ENCODE data around the gene CDC73.
A peak's percentile ranks its signal among the peaks of the same experiment; 100 is the strongest.

The CDC73 gene

DNA sequence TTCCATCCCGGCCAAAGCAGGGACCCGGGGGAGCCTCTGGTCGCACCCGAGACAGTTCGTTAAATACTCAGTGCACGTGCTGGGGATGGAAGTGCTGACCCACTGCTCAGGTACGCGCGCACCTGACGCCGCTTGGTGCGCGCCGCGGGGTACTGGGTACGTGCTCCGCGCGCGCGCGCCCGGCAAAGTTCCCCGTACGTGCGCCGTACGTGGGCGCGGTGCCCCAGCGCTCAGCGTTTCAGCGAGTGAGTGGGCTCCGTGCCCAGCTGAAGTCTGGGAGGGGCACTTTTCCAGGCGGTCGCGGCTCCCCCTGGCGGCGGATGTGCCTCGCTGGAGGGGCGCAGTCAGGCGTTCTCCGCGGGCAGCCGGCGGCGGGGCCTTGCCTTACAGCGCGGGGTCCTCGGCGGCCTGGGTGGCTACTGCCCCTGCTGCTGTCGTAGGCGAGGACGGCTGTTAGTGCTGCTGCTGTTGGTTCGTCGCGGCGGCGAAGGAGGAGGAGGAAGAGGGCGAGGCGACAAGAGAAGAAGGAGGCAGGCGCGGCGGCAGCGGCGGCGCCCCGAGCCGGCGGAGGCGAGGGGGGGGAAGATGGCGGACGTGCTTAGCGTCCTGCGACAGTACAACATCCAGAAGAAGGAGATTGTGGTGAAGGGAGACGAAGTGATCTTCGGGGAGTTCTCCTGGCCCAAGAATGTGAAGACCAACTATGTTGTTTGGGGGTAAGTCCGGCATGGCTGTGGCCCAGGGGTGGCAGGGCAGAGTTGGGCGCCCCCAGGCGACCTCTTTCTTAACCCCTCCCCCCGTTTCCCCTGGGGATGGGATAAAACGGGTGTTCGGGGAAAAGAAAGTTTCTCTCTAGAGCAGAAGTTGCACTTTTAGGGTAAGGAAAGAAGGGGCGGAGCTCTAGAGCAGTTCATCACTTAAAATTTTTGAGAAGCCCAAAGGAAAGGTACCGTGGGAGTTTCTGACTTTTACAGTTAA lies at the start of gene CDC73:
CDC73 (plus strand) TSS at position 416 of the 978 bp plus-strand sequence; CDS start at position 586, 170 bp downstream.
- peak; percentile 100 for DNase-seq

DNA sequence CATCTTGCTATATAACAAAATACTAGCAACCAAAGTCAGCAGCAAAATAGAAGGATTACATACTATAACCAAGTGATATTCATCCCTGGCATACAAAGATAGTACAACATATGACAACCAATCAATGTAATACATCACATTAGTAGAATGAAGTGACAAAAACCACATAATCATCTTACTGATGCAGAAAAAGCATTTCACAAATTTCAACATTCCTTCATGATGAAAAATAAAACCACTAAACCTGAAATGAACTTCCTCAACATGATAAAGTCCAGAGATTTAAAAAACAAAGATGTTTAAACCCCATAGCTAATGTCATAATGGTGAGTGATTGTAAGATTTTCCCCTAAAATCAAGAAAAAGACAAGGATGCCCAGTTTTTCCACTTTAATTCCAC lies 43.8 kb upstream of the CDC73 start:
- DNase-seq: no peak

DNA sequence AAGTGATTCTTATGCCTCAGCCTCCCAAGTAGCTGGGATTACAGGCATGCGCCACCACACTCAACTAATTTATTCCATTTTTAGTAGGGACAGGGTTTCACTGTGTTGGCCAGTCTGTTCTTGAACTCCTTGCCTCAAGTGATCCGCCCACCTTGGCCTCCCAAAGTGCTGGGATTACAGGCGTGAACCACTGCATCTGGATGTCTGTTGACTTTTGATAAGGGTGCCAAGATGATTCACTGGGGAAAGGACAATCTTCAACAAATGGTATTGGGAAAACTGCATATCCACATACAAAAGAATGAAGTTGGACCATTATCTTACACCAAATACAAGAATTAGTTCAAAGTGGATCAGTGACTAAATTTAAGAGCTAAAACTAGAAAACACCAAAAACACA lies 42.6 kb upstream of the CDC73 start:
- DNase-seq: no peak

DNA sequence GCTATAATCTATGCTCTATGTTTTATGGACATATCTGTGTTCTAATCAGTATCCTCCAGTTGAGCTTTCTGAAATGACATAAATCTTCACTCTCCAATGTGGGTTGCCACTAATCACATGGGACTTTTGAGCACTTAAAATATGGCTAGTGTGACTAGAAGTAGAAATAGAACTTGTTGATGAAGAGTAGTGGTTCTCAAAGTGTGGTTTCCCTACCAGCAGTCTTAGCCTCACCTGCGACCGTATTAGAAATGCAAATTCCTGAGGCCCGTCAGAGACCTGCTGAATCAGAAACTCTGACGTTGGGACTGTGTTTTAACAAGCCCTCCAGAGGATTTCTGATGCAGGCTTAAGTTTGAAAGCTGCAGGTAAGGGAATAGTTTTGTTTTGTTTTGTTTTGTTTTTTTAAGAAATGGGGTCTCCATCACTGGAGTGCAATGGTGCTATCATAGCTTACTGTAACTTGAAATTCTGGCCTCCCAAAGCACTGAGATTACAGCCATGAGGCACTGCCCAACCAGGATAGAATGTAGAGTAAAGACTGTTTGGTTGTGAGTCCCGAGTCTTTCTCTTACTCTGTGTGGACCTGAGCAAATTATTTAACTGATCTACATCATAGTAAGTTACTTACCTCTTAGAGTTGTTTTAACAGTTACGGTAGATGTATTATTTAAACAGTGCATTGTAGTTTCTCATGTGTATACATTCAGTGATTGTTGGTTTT lies 38.3 kb upstream of the CDC73 start:
- DNase-seq: no peak

DNA sequence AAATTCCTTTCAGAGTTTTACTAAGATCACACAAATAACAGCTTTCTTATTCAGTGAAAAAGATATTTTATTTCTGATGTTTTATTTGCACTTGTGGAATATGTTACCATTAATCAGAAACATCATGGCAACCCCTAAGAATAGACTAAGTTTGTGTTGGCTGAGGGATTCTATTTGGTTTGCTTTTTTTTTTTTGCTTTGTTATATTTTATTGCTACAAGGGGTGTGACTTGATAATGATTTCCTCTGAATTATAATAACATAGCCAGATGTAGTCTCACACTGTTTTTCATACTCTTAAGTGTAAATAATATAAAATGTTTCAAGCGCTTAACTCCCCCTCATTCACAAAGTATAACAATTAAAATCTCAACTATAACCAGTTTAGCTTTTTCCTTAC lies 36.6 kb upstream of the CDC73 start:
- DNase-seq: no peak

DNA sequence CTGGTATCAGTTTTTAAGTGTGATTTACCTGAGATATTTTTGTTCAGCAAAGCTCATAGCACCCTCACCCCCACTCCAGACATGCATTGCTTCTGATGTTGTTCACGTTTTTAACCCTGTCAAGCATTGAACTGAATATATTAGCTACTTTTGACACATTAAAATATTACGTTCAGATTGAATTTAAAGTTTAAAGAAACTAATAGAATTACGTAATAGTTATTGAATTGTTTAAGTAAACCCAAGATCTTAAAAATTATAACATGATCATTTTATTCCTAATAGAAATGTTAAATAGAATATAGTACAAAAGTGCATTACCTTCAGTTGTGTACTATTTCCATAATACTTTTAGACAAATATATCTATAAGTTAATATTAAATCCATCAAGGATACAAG lies 35.5 kb upstream of the CDC73 start:
- DNase-seq: no peak

DNA sequence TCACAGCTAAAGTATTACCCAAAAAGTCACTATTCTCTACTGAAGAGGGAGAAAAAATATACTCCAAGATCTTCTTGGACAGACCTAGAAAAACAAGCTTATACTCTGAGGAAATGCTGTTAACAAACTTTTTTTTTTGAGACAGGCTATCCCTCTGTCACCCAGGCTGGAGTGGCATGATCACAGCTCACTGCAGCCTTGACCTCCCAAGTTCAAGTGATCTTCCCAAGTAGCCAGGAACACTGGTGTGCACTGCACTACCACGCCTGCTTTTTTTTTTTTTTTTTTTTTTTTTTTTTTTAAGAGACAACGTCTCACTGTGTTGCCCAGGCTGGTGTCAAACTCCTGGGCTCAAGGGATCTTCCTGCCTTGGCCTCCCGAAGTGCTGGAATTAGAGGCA lies 33.9 kb upstream of the CDC73 start:
- DNase-seq: no peak

DNA sequence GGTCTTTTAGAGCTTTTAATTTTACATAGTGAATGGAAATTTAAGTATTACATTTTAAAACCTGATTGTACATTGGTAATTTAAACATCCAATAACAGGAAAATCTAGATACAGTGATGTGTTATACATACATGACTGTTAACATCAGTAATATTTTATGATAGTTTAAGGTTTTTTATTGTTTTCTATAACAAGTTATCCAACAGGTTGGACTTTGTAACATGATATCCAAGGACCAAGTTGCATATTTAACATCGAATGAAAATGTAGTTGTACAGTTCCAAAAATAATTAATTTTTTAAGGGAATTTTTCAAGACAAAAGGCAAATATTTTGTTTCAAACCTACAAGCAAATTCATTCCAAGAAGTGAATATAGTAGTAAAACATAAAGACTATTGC lies 31.0 kb upstream of the CDC73 start:
- DNase-seq: no peak

DNA sequence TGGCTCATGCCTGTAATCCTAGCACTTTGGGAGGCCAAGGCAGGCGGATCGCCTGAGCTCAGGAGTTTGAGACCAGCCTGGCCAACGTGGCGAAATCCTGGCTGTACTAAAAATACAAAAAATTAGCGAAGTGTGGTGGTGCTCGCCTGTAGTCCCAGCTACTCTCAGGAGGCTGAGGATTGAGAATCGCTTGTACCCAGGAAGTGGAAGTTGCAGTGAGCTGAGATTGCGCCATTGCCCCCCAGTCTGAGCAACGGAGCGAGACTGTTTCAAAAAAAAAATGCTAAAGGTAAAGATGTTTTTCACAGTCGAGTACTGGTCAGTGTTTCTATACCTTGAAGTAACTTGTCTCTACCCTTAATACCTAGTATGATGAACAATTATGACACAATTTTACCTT lies 27.7 kb upstream of the CDC73 start:
- DNase-seq: no peak

DNA sequence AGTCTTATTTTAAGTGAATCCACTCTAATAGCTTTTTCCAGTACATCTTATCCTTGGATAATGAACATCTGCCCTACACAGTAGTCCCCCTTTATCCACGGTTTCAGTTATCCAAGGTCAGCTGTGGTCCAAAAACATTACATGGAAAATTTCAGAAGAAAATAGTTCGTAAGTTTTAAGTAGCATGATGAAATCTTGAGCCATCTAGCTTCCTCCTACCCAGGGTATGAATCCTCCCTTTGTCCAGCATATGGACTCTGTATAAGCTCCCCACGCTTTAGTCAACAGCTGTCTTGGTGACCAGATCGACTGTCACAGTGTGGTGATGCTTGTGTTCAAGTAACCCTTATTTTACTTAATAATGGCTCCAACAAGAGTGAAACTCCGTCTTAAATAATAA lies 19.2 kb upstream of the CDC73 start:
- DNase-seq: no peak

DNA sequence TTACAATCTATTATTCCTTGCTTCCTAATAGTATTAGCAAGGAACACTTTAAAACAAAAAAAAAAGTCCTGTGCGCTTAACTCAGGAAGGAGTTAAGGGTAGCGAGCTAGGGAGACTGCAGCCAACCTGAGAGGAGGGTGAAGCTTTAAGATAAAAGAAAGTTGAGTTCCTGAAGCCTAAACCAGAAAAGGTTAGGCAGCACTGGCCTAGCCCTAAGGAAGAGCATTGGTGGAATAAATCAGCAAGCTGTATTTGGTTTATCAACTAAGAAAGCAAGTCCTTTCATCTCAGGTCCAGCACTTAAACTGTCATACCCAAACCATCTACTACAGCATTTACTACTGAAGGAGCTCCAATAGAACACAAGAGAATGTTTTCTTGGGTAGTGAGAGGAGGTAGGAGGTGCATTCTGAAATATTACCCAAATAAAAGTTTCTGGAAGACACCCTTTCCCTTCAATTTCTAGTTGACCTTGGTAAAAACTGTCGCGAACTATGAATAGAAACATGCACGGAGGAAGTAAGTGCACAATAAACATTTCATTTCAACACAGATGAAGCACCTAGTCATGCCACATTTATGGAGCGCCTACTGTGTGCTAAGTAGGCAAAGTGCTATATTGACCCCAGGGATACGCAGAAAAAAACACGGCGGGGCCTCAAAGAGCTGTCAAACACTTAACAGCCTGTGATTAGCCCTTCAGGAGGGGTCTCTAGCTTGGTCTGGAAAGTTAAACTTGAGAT lies 17.9 kb upstream of the CDC73 start:
- no peak for DNase-seq

DNA sequence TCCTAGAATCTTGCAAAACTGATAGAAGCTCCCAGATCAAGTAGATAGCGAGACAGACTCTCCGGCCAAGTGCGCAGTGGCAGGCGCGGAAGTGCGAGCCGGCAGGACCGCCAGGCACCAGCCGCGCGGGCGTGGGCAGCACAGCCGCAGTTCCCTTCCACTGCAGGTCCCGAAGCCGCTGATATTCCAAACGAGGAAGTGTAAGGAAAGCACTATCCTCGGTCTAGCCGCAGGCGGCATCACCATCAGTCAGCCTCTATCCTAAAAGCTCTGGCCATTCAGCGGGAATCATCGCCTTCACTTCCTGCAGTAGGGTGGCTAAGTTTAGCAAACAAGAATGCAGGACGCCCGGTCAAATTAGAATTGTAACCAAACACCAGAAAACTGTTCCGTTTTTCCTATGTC lies 17.3 kb upstream of the CDC73 start:
- DNase-seq: peak; percentile 19

DNA sequence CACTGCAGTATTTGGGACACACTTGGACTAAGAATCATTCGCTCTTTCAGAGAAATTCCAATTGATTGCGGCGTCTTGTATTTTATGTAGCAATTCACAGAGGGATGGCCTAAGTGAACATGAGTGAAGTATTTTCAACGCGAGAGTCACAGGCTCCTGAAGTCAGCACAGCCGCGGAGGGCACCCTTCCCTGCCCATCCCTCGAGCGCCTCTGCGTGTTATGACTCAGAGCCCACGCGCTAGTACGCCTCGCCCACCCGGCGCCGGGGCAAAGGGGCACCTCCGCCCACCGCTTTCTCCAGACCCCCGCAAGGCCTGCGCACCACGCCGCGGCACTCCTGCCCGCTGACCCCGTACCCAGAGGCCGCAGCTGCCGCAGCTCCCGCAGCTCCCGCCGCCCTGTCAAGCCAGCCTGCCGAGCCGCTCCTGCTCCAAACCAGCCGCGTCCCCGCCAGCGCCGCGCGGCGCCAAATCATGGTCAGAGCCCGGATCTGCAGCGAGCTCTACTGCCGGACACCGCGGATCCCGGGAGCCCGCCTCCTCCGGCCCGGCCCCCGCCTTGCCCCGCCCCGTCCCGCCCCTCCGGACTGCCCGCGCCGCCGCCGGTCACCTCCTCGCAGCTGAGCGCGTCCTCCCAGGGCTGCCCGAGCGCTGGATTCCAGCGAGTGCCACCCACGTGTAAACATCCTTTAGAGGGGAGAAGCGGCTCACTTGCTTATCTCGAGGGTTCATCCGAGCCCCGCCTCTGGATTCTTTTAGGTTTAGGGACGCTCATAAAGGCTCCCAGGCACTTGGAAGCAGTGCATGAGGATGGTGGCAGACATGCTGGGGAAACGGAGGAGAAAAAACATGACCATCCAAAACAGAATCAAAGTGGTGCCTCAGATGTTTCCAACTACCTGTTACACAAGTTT lies 16.7 kb upstream of the CDC73 start, which contains the start of gene GLRX2:
GLRX2 (minus strand) TSS at position 508 of the 914 bp plus-strand sequence; CDS start at position 476, 32 bp downstream.
- DNase-seq: peak; percentile 77

DNA sequence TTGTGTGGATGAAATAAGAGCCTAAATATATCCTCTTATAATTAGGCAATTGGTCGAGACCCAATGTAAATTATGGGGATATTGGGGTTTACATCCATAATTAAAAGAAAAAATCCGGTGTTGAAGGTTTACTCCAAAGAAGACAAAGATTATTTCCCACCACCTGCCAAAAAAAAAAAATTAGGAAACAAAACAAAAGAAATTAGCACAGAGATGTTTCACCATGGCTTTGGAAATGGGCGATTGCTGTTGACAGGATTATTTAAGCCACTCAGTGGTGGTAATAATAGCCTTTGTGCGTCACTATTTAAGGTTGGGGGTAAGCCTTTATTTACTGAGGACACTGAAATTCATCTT lies 16.0 kb upstream of the CDC73 start:
- no peak for DNase-seq

DNA sequence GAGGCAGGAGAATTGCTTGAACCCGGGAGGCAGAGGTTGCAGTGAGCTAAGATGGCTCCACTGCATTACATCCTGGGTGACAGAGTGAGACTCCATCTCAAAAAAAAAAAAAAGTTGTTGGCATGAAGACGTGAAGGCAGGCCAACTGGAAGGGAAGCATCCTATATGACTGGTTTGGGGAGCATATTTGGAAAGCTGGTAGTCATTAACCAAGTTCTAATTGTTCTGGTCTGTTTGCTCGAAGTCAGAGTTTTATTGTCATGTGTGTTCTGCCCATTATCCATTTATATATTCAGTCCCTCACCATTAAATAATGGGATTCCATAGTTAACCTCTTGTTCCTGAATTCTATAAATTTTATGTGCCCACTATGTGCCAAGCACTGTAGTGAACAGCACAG lies 13.4 kb upstream of the CDC73 start:
- no peak for DNase-seq

DNA sequence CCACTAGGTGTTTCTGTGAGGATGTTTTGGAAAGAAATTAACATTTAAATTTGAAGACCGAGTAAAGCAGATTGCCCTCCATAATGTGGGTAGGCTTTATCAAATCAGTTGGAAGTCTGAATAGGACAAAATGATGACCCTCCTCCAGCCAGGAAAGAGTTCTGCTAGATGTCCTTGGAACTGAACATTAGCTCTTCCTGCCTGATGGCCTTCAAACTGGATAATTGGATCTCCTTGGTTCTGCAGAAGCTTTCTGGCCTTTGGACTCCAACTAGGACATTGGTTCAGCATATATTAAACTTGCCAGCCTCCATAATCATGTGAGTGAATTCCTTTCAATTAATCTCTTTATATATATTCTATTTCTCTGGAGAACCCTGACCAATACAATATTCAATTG lies 12.2 kb upstream of the CDC73 start:
- no peak for DNase-seq

DNA sequence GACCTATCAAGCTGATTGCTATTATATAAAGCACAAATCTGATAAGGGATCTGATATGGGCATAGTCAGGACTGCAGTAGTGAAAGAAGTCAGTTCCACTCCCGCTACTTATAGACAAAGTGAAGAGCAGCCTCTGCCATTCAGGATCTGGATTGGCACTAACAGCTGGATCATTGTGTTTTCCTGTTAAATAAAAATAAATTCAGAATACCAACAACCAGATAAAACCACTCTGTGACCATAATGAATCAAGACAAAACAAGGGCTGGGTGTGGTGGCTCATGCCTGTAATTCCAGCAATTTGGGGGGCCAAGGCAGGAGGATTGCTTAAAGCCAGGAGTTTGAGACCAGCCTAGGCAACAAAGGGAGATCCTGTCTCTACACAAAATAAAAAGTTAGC lies 11.6 kb upstream of the CDC73 start:
- no peak for DNase-seq

DNA sequence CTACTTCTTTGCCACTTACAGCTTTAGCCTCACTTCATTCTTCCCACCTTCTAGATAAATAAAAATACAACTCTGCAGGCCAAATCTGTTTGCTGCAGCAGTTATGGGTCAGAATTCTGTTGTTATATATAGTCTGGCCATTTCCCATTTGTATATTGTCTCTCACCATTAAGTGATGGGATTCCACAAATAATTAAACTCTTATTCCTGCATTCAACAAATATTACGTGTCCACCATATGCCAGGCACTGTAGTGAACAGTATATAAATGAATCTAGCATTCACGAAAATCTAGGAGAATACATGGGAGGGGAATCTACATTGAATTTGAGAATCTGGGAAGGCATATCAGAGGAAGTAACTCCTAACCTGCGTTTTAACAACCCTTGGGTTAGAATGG lies 11.0 kb upstream of the CDC73 start:
- DNase-seq: no peak

DNA sequence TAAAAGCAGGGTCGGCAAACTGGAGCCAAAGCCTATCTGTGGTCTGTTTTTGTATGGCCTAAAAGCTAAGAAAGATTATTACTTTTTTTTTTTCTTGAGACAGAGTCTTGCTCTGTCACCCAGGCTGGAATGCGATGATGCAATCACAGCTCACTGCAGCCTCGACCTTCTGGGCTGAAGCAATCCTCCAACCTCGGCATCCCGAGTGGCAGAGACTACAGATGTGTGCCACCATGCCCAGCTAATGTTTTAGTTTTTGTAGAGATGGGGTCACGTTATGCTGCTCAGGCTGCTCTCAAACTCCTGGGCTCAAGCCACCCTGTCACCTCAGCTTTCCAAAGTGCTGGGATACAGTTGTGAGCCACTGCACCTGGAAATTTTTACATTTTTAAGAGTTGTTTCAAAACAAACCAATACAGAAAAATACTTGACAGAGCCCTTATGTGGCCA lies 10.2 kb upstream of the CDC73 start:
- DNase-seq: no peak

DNA sequence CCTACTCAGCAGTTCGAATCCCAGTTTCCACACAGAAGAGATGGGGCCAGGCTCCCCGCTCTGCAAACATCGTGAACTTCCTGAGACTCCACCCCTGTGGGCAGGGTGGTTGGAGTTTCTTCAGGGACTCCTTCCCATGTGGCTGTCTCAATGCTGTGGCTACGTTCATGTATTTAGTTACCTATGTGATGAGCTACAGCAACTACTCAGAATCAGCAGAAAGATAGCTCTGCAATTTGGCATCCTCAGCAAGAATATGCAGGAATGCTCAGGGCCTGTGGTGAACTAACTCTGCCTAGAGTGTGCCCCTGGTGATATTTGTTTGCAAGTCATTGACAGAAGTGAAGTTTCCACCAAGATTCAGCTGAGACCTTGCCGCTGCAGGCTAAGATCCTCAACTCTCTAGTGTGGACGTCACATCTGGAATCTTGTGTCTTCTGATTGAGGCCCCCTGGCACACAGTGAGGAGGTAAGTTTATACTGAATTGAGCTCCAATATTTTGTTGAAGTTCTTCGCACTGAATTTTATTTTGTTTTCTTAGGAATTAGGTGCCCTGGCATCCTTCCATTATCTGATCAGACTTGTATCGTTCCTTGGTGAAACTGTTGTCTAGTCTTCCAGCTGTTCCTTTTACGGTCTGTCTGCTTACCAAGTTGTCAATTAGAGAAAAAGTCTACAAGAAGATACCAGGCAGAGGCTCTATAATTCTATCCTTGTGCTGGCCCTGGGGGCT lies 8.4 kb upstream of the CDC73 start:
- no peak for DNase-seq

DNA sequence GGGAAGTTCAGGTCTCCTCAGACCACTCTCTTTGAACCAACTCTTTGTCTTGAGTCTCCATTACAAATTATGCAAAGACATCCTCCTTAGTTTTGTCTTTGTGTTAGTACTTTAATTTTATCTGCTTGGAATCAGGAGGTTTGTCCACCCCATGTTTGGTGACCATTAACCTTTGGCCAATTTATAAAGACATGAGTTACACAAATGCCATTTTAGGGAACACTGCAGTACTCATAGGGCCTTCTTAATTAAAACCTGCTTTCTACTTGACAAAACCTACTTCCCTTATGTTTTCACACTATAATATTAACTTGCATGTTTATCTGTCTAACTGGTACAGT lies 7.9 kb upstream of the CDC73 start:
- DNase-seq: no peak
